SK-N-MC (cell line): ENCODE data around the gene CLDN4.

Experiments used
- DNase-seq: peaks from one replicate; pipeline ENCODE4 v3.0.0-alpha.2; 2011; ENCODE audit warnings: low read depth, low spot score
- H3K27ac ChIP-seq: fragments of 200-600 bp; sonication (generic); 2 replicates; pipeline ENCODE4 v1.5.1; 2016; ENCODE audit warnings: mixed run types
- H3K36me3 ChIP-seq: fragments of 200-600 bp; sonication (generic); 2 replicates; pipeline ENCODE4 v1.6.1; 2017; ENCODE audit warnings: antibody characterized with exemption, low read length, mixed read lengths; ENCODE audit not compliant: insufficient read depth
- H3K4me3 ChIP-seq: fragments of 200-600 bp; sonication (generic); 2 replicates; pipeline ENCODE4 v1.5.1; 2016
- H3K9ac ChIP-seq: fragments of 200-600 bp; sonication (generic); 2 replicates; pipeline ENCODE4 v1.8.0; 2017; ENCODE audit warnings: mixed run types, mixed read lengths; ENCODE audit not compliant: insufficient read length
- H3K9me3 ChIP-seq: fragments of 200-600 bp; sonication (generic); 2 replicates; pipeline ENCODE4 v1.6.1; 2017; ENCODE audit warnings: low read depth, mild to moderate bottlenecking, antibody characterized with exemption, low read length, moderate library complexity, mixed read lengths
- EZH2 ChIP-seq: fragments of 200-600 bp; sonication (generic); IDR thresholded peaks from one replicate; pipeline ENCODE4 v1.6.1; 2017; ENCODE audit warnings: antibody characterized with exemption
- FOXP2 ChIP-seq: optimal IDR thresholded peaks from 2 replicates; pipeline ENCODE3; 2011; ENCODE audit warnings: mild to moderate bottlenecking, moderate library complexity; ENCODE audit not compliant: insufficient read depth; ENCODE audit errors: extremely low read length, control extremely low read depth
- POLR2AphosphoS5 ChIP-seq: IDR thresholded peaks from 2 replicates; pipeline ENCODE4 v1.6.1; 2012; ENCODE audit warnings: mild to moderate bottlenecking, low read depth, low read length, borderline replicate concordance

CLDN4 gene

DNA sequence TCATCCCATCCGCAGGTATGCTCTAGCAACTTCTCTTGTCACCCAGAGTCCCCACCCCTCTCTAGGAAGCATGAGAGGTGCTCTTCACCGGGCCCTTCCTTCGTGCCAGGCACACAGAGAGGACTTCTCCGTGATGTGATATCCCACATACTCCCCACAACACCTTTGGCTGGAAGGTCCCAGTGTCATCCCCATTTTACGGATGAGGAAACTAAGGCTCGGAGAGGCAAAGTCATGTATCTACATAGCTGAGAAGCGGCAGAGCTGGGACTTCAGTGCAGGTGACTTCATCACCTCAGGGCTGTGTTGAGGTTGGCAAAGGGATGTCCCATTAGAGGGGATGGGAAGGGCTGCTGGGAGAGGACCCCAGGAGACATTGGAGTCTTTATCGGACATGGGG lies 45.6 kb downstream of the CLDN4 start:
- H3K9me3 ChIP-seq: no peaks in the 10 kb centered on the region
- H3K9ac ChIP-seq: no peak overlapping the region
- no peak for DNase-seq
- no peak overlapping the region for H3K27ac ChIP-seq
- TF ChIP-seq FOXP2 (no peak), POLR2AphosphoS5 (no peak), EZH2 (no peak)
- no peak overlapping the region for H3K4me3 ChIP-seq
- no peaks in the 10 kb centered on the region for H3K36me3 ChIP-seq

DNA sequence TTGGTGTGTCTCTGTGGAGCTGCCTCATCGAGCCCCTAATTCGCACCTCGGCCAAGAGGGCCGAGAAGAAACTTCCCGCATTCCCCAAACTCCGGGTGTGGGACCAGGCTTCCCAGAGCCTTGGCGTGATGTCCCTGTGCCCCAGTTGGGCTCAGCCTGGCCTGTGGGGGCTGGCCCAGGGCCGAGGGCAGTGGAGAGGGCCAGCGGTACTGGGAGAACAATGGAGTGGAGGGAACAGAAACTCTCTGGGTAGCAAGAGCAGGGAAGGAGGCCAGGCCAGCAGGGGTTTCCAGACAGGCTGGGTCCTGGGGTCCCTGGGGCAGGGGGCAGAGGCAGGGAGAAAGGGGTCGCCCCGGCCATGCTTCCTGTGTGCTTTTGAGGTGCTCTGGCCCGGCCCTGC lies 46.2 kb downstream of the CLDN4 start:
- no peaks in the 10 kb centered on the region for H3K36me3 ChIP-seq
- H3K27ac ChIP-seq: no peak overlapping the region
- no peak overlapping the region for H3K4me3 ChIP-seq
- DNase-seq: no peak
- TF ChIP-seq EZH2 (no peak), POLR2AphosphoS5 (no peak), FOXP2 (no peak)
- H3K9me3 ChIP-seq: no peaks in the 10 kb centered on the region
- H3K9ac ChIP-seq: no peak overlapping the region

DNA sequence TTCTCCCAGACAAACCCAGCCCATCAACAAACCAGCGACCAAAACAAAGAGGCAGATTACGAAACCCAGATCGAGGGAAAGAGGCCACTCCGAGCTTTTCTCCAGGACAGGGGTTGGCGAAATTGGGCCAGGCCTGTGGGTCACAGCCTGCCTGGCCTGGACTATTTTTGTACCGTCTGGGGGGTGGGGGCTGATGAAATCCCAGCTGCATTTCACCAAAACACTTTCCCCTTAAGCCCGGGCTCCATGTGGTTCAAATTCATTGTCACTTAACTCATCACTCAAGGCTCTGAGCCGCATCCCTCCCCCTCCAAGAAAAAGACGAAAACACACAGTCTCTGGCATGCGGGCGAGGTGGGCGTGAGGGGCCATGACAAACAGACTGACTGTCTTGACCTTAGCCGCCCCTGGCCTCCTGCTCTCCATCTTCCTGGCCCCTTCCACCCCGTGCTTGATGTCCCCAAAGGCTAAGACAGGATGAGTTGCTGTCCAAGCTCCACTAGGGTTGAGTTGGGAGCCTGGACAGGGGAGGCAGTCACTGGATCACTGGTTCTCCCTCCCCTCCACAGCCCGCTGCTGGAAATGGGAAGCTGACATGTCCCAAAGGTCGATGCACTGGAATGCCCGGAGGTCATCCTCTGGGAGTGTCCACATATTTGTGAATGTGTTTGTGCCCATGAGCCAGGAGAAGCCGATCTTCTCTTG lies 49.3 kb downstream of the CLDN4 start:
- H3K9me3 ChIP-seq: no peaks in the 10 kb centered on the region
- H3K36me3 ChIP-seq: no peaks in the 10 kb centered on the region
- DNase-seq: no peak
- H3K4me3 ChIP-seq: no peak overlapping the region
- TF ChIP-seq EZH2: no peak
- TF ChIP-seq FOXP2: no peak
- TF ChIP-seq POLR2AphosphoS5: no peak
- no peak overlapping the region for H3K9ac ChIP-seq
- no peak overlapping the region for H3K27ac ChIP-seq

DNA sequence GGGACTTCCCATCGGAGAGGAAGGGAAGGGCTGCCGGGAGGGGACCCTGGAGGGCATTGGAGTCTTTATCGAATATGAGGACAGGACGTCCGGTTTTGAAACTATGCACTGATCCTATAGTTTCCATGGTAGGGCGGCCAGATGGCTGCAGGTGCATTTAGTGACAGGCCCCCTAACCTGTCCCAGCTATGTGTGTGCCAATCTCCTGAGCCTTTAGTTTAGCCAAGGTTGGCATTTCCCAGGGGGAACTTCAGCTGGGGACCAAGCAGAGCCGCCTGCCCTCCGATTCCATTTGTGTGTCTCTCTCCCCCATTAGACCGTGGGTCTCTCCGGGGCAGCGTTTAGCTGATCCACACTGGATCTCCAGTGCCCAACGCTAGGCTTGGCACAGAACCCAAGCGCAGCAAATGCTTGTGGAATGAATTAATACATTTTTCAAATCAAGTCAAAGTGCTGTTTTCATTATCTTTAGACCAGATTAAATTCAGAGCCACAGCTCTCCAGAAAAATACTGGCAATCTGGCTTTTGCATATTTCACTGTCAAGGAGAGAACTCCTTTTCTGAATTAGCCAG lies 50.0 kb downstream of the CLDN4 start:
- Histone ChIP-seq H3K9me3 (no peaks in the 10 kb centered on the region), H3K36me3 (no peaks in the 10 kb centered on the region), H3K27ac (no peak overlapping the region), H3K9ac (no peak overlapping the region), H3K4me3 (no peak overlapping the region)
- TF ChIP-seq EZH2 (no peak), FOXP2 (no peak), POLR2AphosphoS5 (no peak)
- DNase-seq: no peak

DNA sequence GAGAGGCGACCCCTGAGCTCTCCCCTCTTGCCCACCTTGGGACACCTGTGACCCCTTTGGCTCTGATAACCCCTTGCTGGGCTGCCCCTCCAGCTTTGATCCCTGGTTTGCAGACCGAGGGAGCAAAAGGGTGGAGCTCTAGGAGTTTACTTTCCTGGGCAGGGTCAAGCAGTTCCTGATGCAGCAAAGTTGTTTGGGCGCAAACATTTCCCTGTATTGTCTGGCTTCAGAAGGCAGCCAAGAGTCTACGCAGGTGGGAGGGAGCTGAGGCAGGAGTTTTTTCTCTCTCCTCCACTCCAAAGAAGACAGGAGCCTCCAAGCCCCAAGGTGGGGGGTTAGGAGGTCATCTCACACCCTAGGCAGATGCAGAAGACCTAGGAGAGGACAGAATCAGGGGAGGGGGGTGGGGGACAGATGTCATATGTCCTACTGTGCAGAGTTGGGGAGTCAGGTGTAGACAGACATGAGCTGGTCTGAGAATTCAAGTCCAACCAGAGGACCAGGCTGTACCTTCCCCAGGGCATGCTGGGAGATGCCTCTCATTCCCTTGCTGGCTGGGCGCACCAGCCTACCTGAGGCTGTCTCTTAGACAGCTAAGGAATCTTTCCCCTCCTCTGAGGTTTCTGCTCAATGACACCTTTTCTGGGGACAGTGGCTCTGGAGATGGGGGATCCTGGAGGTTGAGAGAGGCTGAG lies 50.7 kb downstream of the CLDN4 start:
- no peak for DNase-seq
- Histone ChIP-seq H3K27ac (no peak overlapping the region), H3K9ac (no peak overlapping the region), H3K9me3 (no peaks in the 10 kb centered on the region), H3K36me3 (no peaks in the 10 kb centered on the region), H3K4me3 (no peak overlapping the region)
- TF ChIP-seq POLR2AphosphoS5 (no peak), EZH2 (no peak), FOXP2 (no peak)

DNA sequence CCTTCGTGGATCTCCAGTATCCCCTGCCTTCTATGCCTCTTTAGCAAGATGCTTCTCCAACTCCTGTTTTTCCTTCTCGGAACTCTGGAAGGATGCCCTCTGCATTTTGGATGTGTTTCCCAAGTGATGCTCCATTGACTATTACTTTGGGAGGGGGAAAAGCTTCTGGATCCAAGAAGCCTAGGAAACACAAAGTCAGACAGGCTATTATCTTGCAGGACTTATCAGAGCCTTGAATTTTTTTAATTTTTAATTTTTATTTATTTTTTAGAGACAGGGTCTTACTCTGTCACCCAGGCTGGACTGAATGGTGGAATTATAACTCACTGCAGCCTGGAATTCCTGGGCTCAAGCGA lies 51.2 kb downstream of the CLDN4 start:
- Histone ChIP-seq H3K9me3 (no peaks in the 10 kb centered on the region), H3K9ac (no peak overlapping the region), H3K4me3 (no peak overlapping the region), H3K36me3 (no peaks in the 10 kb centered on the region), H3K27ac (no peak overlapping the region)
- TF ChIP-seq EZH2: no peak
- TF ChIP-seq FOXP2: no peak
- TF ChIP-seq POLR2AphosphoS5: no peak
- DNase-seq: no peak
